Measurements from ENCODE around the gene SEMA4F.

The SEMA4F gene

GRCh38 chr2:74670263-74670662 lies 16.2 kb downstream of the SEMA4F start:
- no peak for DNase-seq

GRCh38 chr2:74671479-74671878 lies 17.4 kb downstream of the SEMA4F start:
- DNase-seq: no peak

- DNase-seq: no peak
Observed at GRCh38 chr2:74673826-74674528, 19.9 kb downstream of the SEMA4F start.

- no peak for DNase-seq
Observed at GRCh38 chr2:74675090-74675489, 21.0 kb downstream of the SEMA4F start.

- DNase-seq: no peak
Observed at GRCh38 chr2:74676331-74676730, 22.3 kb downstream of the SEMA4F start.

GRCh38 chr2:74679615-74680014 lies 25.6 kb downstream of the SEMA4F start:
- DNase-seq: no peak

GRCh38 chr2:74682501-74682900 lies 28.5 kb downstream of the SEMA4F start:
- DNase-seq: no peak

- no peak for DNase-seq
Observed at GRCh38 chr2:74685408-74685807, 31.4 kb downstream of the SEMA4F start.

- no peak for DNase-seq
Observed at GRCh38 chr2:74688881-74689280, 34.8 kb downstream of the SEMA4F start.

GRCh38 chr2:74689671-74690070 lies 35.6 kb downstream of the SEMA4F start:
- no peak for DNase-seq

GRCh38 chr2:74690571-74690970 lies 36.5 kb downstream of the SEMA4F start:
- DNase-seq: peak; percentile 37

GRCh38 chr2:74691929-74692328 lies 37.9 kb downstream of the SEMA4F start:
- no peak for DNase-seq

- no peak for DNase-seq
Observed at GRCh38 chr2:74693213-74693612, 39.2 kb downstream of the SEMA4F start.

GRCh38 chr2:74693668-74694067 lies 39.6 kb downstream of the SEMA4F start:
- no peak for DNase-seq

- no peak for DNase-seq
Observed at GRCh38 chr2:74694281-74694680, 40.2 kb downstream of the SEMA4F start.

- no peak for DNase-seq
Observed at GRCh38 chr2:74695663-74696062, 41.6 kb downstream of the SEMA4F start.

- DNase-seq: no peak
Observed at GRCh38 chr2:74696829-74697228, 42.8 kb downstream of the SEMA4F start.

- DNase-seq: no peak
Observed at GRCh38 chr2:74700643-74701372, 46.8 kb downstream of the SEMA4F start.

GRCh38 chr2:74702001-74702715 lies 48.1 kb downstream of the SEMA4F start:
- DNase-seq: no peak

GRCh38 chr2:74703373-74703772 lies 49.3 kb downstream of the SEMA4F start:
- DNase-seq: no peak

GRCh38 chr2:74704216-74704615 lies 50.2 kb downstream of the SEMA4F start:
- DNase-seq: no peak

- DNase-seq: no peak
Observed at GRCh38 chr2:74706741-74707140, 52.7 kb downstream of the SEMA4F start.

- DNase-seq: no peak
Observed at GRCh38 chr2:74707837-74708236, 53.8 kb downstream of the SEMA4F start.

GRCh38 chr2:74708296-74708695 lies 54.2 kb downstream of the SEMA4F start:
- no peak for DNase-seq

All from midbrain (tissue), 1 donor.